Uterus (tissue), 4 donors: ENCODE data around the gene PSMD13. TPM values are rescaled to one million over a fixed set of nuclear protein-coding genes. Genes with fewer than 3 reads are reported as not detected.

Source experiments
- DNase-seq, 2 donors: peaks; one replicate each; pipeline ENCODE4 v3.0.0-alpha.2; 2019 to 2020
- H3K27ac ChIP-seq, 2 donors: fragments of 200-600 bp; sonication (generic); 1 replicate in 1 of 2; 2 replicates in 1 of 2; pipeline ENCODE4 v1.5.1; 2016 to 2018
- H3K27me3 ChIP-seq, 2 donors: fragments of 200-600 bp; sonication (generic); one replicate each; pipeline ENCODE4 v1.5.1; 2018 to 2019; ENCODE audit warnings: control low read depth in 1 of 2
- H3K36me3 ChIP-seq, 2 donors: fragments of 200-600 bp; sonication (generic); one replicate each; pipeline ENCODE4 v1.5.1; 2019; ENCODE audit warnings: control low read depth in 1 of 2
- H3K4me1 ChIP-seq, 2 donors: fragments of 200-600 bp; sonication (generic); one replicate each; pipeline ENCODE4 v1.5.1; 2018 to 2019; ENCODE audit warnings: control low read depth in 1 of 2
- H3K4me3 ChIP-seq, 2 donors: fragments of 200-600 bp; sonication (generic); 1 replicate in 1 of 2; 2 replicates in 1 of 2; pipeline ENCODE4 v1.5.1; 2018 to 2019; ENCODE audit warnings: mild to moderate bottlenecking in 1 of 2
- H3K9me3 ChIP-seq, 2 donors: fragments of 200-600 bp; sonication (generic); one replicate each; pipeline ENCODE4 v1.5.1; 2019; ENCODE audit warnings: control low read depth in 1 of 2
- POLR2A ChIP-seq, 2 donors: fragments of 450-650 bp; IDR thresholded peaks; one replicate each; pipeline ENCODE4 v1.6.1; 2016; ENCODE audit warnings: antibody characterized with exemption in 2 of 2, mild to moderate bottlenecking in 1 of 2, moderate library complexity in 1 of 2
- intact Hi-C: fragments of 100-400 bp; cut with DNase I; formaldehyde crosslinking; loops from one replicate; pipeline ENCODE4 v1.15.1; 2023; ENCODE audit warnings: low total_unique reads
- total RNA-seq, 4 donors: library from RNA; depleted of rRNA in 3 of 4; stranded (reverse); fragments of >200 nt in 3 of 4; gene quantifications; one replicate each; pipeline versions ENCODE4 v1.1.0 to v1.2.4, GENCODE V29; 2014 to 2023
- TF ChIP-seq, protein P1 (sequence below), 4 experiments: fragments of 200-600 bp in 2 of 4; fragments of 450-650 bp in 2 of 4; sonication (generic) in 2 of 4; IDR thresholded peaks; one replicate each; pipeline ENCODE4 v1.5.1; 2016 to 2019; ENCODE audit warnings: antibody characterized with exemption in 4 of 4, mild to moderate bottlenecking in 2 of 4, moderate library complexity in 1 of 4
- donor health status: DM: yes; HTN: yes; CAD: no.

The PSMD13 gene
- total RNA-seq, 4 donors from 2014 or later: 17.9 to 94.3 (median 78.2) TPM

DNA sequence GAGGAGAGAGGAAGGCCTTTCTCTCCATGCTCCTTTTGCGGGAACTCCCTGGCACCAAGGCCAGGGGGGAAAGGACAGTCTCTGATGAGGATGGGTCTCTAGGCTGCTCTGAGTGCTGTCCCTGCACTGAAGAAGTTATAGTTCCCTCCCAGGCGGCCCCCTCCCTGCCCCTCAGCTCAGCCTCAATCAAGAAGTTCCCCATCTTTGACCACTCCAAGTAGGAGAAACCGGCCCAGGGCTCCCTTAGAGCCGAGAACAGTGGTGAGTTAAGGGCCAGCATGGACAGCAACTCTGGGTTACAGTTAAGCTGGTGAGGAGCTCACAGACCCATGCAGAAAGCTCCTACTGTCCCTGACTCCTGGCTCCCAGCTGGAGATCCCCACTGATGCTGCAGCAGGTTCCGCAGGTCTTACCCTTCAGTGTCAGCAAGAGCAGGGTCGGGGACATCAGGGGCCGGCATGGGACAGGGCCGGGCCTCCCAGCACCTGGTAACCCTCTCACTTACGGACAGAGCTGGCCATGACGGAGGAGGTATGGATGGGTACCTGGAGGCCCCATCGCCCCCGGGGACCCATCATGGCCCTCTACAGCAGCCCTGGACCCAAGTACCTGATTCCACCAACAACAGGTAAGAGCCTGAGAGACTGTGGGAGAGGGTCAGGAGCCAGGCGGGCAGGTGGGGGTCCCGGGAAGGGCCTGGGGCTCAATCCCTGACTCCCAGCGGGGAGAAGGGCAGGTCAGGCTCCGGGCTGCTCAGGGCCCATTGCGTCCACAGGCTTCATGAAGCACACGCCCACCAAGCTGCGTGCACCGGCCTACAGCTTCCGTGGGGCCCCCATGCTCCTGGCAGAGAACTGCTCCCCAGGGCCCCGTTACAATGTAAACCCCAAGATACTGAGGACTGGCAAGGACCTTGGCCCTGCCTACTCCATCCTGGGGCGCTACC lies 39.7 kb upstream of the PSMD13 start:
- TF ChIP-seq POLR2A (IDR thresholded peaks at IDR 0.05): no peak
- TF ChIP-seq, protein P1, sequence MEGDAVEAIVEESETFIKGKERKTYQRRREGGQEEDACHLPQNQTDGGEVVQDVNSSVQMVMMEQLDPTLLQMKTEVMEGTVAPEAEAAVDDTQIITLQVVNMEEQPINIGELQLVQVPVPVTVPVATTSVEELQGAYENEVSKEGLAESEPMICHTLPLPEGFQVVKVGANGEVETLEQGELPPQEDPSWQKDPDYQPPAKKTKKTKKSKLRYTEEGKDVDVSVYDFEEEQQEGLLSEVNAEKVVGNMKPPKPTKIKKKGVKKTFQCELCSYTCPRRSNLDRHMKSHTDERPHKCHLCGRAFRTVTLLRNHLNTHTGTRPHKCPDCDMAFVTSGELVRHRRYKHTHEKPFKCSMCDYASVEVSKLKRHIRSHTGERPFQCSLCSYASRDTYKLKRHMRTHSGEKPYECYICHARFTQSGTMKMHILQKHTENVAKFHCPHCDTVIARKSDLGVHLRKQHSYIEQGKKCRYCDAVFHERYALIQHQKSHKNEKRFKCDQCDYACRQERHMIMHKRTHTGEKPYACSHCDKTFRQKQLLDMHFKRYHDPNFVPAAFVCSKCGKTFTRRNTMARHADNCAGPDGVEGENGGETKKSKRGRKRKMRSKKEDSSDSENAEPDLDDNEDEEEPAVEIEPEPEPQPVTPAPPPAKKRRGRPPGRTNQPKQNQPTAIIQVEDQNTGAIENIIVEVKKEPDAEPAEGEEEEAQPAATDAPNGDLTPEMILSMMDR (IDR thresholded peaks at IDR 0.05): no peak
- intact Hi-C loops: no loop called here

DNA sequence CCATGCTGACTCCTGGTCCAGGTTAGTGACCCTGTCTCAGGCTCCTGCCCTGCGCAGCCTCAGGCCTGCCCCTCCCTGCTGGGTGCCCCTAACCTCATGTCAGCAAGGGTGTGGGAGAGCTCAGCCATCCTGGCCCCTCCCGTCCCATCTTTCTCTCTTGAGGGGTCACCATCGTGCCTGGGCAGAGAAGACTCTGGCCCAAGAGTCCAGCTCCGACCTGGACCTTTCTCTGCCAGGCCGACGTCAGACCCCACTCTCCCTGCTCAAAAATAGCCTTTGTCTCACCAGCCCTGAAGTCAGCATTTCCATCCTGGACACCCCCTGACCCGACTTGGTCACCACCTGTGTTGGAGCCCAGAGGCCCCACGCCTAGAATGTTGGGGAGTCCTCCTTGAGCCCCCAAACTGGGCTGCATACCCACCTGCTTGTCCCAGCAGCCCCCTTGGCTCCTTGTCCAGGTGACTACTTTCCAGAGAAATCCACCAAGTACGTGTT lies 39.0 kb upstream of the PSMD13 start:
- Histone ChIP-seq H3K36me3 (no peaks in the 10 kb centered on the region), H3K4me1 (no peaks in the 10 kb centered on the region), H3K4me3 (no peak overlapping the region), H3K27me3 (no peaks in the 10 kb centered on the region), H3K9me3 (no peaks in the 10 kb centered on the region), H3K27ac (no peak overlapping the region)
- intact Hi-C loops: no loop called here
- TF ChIP-seq, protein P1 (IDR thresholded peaks at IDR 0.05): no peak
- no peak for TF ChIP-seq POLR2A (IDR thresholded peaks at IDR 0.05)
- no peak for DNase-seq

More for the DNA sequence above, 39.7 kb upstream of the PSMD13 start:
- DNase-seq: no peak
- H3K27me3 ChIP-seq: no peaks in the 10 kb centered on the region
- no peak overlapping the region for H3K27ac ChIP-seq
- H3K4me1 ChIP-seq: no peaks in the 10 kb centered on the region
- no peaks in the 10 kb centered on the region for H3K36me3 ChIP-seq
- no peak overlapping the region for H3K4me3 ChIP-seq
- no peaks in the 10 kb centered on the region for H3K9me3 ChIP-seq

DNA sequence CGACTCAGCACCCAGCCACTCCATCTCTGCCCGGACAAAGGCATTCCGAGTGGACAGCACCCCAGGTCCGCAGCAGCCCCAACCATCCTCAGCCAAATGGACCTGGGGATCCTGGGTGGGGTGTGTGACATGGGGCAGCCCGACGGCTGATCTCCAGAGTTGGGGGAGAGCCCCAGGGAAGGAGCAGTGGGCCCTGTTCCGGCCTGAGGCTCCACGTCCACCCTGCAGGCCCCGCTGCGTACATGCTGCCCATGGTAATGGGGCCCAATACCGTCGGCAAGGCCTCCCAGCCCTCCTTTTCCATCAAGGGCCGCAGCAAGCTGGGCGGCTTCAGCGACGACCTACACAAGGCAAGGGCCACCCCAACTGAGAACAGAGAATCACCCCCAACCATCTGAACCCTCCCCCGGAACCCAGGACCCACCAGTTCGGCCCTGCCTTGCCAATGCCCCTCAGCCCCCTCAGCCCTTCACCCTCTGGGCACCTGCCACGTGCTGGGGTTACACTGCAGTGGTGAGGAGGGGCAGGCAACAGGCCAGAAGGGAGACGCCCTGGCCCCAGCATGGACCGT lies 38.5 kb upstream of the PSMD13 start:
- TF ChIP-seq, protein P1 (IDR thresholded peaks at IDR 0.05): no peak
- no peak for TF ChIP-seq POLR2A (IDR thresholded peaks at IDR 0.05)
- no peaks in the 10 kb centered on the region for H3K9me3 ChIP-seq
- no peak for DNase-seq
- no peak overlapping the region for H3K4me3 ChIP-seq
- H3K27me3 ChIP-seq: no peaks in the 10 kb centered on the region
- no peaks in the 10 kb centered on the region for H3K4me1 ChIP-seq
- H3K27ac ChIP-seq: no peak overlapping the region
- intact Hi-C loops: no loop called here
- no peaks in the 10 kb centered on the region for H3K36me3 ChIP-seq

DNA sequence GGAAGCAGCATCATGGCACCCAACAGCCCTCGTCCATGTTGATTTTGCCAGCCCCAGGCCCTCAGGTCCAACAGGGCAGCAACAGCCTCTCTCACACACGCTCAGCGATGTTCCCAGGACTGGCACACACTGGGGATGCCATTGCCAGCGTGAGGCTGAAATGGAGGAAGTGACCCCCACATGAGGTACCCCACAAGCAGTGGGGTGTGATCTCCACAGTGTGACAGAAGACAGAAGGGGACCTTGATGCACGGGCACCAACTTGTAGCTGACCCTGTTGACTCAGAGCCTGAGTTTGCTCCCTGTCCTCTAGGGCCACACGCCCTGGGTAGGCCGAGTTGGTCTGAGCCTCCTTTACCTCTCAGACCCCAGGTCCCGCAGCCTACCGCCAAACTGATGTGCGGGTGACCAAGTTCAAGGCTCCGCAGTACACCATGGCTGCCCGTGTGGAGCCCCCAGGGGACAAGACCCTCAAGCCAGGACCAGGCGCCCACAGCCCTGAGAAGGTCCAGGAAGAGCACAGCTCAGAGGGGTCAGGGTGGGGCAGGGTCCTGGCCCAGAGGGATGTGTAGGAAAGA lies 37.7 kb upstream of the PSMD13 start:
- TF ChIP-seq, protein P1 (IDR thresholded peaks at IDR 0.05): no peak
- TF ChIP-seq POLR2A (IDR thresholded peaks at IDR 0.05): no peak
- H3K4me1 ChIP-seq: no peaks in the 10 kb centered on the region
- no peaks in the 10 kb centered on the region for H3K36me3 ChIP-seq
- no peak overlapping the region for H3K27ac ChIP-seq
- no peaks in the 10 kb centered on the region for H3K27me3 ChIP-seq
- DNase-seq: no peak
- intact Hi-C loops: no loop called here
- no peaks in the 10 kb centered on the region for H3K9me3 ChIP-seq
- H3K4me3 ChIP-seq: no peak overlapping the region
